Mesenteric fat pad (tissue), 1 donor: ENCODE measurements around the gene TMEM174. TPM values are rescaled to one million over a fixed set of nuclear protein-coding genes. Genes with fewer than 3 reads are reported as not detected.
A peak's percentile ranks its signal among the peaks of the same experiment; 100 is the strongest.
"Not testable (repeated sequence)": the region's sequence is repeated elsewhere in the genome, so short reads cannot be mapped to it uniquely, and the experiment has no call there.

Experiments used
- DNase-seq: peaks from one replicate; pipeline ENCODE4 v3.0.0-alpha.2; 2020; ENCODE audit warnings: low spot score
- total RNA-seq: library from RNA; stranded (reverse); fragmentation: NEBNext Ultra II Directional; extraction: Animal tissue kit (Norgen Biotek cat#: 25700); gene quantifications from one replicate; pipeline ENCODE4 v1.2.1, GENCODE V29; 2021
- donor health status: DM: yes; HTN: yes; CAD: no.

Gene TMEM174
- total RNA-seq, 1 donor from 2014 or later = not detected

DNA sequence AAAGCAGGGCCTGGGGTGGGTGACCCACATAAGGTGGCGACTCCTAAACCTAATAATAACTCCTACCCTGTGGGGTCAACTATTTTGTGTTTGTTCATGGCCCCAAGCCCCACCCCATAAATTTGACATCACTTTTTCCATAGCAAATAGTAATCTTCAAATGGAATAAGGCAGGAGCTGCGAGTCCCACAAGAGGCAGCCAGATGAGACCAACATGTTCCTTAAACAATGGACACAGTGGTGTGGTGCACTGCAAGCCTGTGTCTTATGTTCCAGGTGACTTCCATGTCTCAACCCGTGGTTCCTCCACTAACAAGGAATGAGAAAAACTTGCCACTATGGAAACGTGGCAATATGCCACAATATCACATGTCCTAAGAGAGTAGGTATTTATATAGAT, 20.6 kb downstream of the TMEM174 start:
- DNase-seq = no peak

DNA sequence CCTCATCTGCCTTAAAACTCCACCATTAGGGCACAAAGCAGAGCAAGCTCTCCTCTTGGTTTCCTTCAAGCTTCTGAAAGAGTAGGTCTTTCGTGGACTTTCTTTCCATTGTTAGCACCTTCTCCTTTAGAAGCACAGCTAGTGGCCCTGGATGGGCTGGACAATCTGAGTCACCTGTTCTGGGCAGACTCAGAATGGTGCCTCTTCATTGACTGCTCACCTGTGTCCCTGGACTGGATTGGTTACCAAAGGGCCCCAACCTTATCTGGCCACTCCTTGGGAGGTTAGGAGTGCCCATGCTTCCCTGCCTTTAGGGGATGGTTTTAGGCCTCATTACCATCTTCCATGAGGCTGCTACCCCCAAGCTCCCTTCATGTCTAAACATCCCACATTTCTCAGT, 23.2 kb downstream of the TMEM174 start:
- no peak for DNase-seq

DNA sequence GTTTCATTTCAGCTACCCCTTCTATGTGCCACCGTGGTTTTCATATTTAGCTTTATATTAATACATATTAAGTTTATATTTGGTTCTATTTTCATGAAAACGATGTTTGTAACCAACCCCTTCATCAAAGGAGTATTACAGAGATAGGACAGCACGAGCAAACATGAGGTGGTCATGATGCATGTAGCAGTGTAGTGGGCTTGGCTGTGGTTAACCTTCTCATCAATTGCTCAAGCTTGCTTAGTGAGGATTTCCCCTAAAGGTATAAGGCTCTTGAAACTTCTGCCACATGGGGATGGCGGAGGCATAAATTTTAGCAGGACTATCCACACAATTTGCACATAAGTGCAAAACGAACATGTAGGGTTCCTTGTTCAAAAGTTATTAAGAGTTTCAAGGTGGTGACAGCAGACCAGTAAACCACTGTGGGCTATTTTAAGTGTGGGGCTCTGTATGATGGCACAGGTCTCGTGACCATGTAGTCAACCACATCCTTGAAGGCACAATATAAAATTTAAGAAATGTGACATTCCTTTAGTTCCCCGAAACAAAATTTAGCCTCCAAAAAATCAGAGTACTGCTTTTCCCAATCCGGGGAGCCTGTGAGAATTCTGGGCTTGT, 24.8 kb downstream of the TMEM174 start:
- DNase-seq = no peak

DNA sequence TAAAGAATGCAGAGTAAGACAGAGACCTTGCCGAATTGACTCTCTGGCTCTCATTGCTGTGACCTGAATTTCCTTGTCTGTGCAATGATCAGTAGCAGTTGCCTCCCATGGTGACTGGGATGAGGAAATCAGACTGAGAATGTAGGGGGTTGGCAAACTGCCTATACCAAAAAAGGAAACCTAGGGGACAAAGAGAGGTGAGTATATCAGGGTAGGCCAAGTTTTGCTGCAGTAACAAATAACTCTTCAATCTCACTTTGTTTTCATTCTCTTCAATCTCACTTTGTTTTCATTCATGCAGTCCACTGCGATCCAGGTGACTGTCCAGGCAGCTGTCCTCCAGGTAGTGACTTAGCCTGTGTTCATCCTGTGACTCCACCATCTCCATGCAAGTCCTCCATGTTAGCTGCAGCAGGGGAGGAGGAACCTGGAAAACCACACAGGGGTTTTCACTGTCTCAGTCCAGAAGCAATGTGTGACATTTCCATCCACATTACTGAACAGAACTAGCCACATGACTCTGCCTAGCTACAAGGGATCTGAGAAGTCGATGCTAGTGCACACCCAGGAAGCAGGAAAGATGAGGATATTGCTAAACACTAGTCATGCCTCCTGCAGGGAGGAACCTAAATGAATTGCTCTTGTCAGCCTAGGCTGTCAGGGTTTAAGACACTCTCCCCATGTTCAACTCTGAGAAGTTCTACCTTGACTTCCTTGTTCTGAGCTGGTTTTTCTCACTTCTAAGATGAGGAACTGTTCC, 26.0 kb downstream of the TMEM174 start:
- no peak for DNase-seq

DNA sequence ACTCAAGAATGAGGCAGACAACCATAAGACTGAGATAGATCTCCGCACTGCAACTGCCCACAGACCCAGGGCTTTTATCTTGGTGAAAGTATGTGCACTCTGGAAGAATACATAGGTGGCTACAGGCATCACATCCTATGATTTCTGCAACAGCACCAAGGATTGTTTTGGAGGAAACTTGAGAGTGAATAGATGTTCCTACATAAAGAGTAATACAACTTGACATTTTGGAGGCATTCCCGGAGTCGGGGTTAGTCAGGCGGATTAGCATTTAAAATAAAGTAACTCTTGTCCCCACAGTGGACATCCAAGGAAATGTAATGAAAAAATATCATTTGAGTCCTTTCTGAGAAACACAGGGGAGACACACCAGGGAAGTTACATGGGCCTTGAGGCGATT, 26.7 kb downstream of the TMEM174 start:
- no peak for DNase-seq

DNA sequence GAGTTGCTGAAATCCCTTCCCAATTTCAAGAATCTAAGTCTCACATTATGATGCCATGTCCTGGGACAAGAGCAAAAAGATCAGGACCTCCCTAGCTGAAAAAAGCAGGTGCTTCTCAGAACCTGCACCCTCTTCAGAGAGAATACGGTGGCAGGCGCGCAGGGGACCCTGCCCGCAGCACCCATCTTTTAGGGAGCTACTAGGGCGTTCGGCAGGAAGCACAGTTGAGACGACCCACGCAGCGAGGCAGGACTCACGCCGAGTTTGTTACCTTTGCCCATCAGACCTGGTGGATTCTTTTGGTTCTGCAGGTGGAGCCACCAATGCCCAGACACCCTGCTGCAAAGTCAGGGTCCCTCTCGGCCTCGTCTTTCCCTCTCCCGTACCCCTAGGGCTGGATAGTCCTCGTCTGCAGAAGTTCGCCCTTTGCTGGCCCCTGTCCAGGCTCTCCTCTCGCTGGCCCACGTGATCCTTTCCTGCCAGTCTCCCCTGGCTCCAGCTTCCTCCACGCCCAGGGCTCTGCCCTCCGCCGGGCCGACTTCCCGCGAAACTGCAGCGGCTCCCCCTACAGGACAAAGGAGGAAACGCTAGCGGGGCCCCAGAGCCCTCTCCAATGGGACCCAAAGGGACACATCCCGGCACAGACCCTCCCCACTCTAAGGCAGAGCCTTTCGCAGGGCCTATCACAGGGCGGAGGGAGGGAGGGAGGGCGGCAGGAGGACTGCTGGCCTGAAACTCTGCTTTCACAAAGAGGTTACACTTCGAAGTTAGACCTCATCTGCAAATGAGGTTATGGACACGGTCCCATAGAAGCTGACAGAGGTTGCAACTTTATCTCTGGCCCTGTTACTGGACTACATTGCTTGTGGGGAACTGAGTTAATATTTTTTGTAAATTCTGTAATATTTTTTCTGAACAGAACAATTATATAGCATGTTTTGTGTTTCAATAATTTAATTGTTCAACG, 28.8 kb downstream of the TMEM174 start:
- peak; percentile 92 for DNase-seq

DNA sequence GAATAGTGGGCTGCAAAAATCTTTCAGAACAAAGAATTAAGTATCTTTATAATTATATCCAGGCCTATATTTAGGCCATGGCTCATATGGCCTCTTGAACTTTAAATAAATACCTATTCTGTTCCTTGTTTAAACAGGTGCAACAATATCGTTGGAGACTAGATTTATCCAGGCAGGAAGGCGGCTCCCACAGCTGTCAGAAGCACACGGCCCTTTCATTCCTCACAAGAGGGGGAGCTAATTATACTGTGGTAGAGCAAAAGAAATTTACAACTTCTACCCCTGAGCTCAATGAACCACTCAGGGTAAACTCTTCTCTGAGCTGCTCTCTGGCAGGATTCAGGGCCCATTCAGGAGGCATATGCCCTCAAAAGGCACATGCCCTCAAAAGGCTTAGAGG, 31.3 kb downstream of the TMEM174 start:
- no peak for DNase-seq

DNA sequence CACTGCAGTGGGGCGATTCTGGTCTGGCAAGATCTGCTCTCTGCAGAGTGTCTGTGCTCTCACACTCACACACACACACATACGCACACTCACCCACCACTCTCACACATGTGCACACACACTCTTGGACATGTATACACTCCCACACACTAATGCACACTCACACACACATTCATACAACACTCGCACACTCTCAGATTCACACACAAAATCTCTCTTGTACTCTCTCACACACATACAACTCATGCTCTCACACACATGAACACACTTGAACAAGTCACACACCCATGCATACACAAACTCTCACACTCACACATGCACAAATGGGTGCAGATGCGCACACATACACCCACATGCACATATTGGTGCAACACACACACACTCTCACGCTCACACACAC, 31.7 kb downstream of the TMEM174 start:
- no peak for DNase-seq

DNA sequence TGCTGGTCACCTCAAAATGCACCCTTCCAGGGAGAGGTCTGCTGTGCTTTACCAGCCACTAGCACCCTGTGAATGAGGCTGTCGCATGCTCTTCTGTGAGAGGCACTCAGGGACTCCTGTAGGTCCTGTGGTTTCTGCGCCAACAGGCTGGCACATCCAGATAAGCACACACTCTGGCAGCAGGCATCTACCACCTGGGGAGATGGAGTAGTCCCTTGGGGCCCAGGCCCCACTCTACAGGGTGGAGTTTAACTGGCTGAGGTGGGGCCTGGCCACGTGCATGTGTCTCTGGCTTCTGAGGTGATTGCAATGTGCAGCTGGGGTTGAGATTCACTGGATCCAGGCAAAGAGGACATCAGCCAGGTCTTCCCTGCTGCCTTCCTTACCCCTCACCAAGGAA, 32.3 kb downstream of the TMEM174 start:
- DNase-seq = no peak

DNA sequence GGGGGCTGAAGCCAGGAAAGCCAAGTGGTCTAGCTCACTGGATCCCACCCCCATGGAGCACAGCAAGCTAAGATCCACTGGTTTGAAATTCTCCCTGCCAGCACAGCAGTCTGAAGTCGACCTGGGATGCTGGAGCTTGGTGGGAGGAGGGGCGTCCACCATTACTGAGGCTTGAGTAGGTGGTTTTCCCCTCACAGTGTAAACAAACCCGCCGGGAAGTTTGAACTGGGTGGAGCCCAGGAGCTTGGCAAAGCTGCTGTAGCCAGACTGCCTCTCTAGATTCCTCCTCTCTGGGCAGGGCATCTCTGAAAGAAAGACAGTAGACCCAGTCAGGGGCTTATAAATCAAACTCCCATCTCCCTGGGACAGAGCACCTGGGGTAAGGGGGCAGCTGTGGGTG, 34.2 kb downstream of the TMEM174 start:
- not testable (repeated sequence) for DNase-seq

DNA sequence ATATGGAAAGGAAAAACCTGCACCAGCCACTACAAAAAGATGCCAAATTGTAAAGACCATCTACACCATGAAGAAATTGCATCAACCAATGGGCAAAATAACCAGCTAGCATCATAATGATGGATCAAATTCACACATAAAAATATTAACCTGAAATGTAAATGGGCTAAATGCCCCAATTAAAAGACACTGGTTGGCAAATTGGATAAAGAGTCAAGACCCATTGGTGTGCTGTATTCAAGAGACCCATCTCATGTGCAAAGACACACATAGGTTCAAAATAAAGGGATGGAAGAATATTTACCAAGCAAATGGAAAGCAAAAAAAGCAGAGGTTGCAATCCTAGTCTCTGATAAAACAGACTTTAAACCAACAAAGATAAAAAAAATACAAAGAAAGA, 36.1 kb downstream of the TMEM174 start:
- DNase-seq = not testable (repeated sequence)

DNA sequence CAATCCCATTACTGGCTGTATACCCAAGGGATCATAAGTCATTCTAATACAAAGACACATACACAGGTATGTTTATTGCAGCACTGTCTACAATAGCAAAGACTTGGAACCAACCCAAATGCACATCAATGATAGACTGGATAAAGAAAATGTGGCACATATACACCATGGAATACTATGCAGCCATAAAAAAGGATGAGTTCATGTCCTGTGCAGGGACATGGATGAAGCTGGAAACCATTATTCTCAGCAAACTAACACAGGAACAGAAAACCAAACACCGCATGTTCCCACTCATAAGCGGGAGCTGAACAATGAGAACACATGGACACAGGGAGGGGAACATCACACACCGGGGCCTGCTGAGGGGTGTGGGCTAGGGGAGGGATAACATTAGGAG, 39.7 kb downstream of the TMEM174 start:
- DNase-seq = not testable (repeated sequence)

DNA sequence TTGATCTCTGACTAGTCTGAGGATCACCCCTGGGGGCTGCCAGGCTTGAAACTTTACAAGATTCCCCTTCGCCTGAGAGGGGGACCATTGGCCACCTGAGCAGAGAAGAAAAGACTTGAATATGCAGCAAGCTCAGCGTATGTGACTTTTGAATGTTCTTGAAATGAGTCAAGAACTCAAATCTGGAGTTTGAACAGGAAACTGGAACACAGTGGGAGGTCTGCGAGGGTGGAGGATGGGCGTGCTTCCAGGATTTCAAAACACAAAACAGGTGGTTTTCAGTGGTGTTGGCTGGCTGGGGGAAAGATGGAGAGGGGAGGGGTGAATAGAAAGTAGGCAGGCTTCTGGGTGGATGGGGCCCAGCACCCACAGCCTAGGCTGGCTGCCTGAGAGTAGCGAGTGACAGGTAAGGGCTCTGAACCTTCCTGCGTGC, 40.6 kb downstream of the TMEM174 start:
- no peak for DNase-seq

DNA sequence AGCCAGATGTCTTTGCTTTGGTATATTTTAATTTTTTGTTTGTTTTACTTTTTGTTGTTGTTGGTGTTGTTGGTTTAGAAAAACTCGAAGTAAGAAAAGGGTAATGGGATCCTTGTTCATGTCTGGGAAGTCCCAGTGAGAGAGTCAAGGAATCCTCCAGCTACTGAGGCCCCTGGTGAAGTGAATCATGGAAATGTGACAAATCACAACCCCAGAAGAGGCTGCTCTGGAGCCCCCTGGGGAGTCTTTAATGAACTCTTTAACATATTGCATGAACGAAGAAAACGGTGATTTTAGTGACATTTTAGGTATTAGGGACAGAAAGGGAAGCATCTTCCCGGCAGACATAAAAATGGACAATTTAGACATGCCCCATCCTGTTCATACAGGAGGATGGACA, 41.3 kb downstream of the TMEM174 start:
- no peak for DNase-seq

DNA sequence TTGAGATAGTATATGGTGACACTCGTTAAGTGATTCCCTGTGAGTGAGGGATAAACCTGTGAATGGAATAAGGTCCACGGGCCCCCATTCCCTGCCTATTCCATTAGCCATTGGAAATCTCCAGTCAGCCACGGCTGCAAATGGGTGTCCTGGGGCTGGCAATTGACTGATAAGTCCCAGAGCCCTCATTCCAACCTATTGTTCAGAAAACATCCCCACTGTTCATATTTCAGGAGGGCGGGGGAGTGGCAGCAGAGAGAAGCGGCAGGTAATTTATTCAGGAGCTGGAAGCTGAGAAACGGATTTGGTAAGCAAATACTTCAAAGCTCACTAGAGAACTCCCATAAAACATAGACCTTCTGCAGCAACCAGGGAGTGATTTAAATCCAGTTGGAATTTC, 42.0 kb downstream of the TMEM174 start:
- DNase-seq = no peak

DNA sequence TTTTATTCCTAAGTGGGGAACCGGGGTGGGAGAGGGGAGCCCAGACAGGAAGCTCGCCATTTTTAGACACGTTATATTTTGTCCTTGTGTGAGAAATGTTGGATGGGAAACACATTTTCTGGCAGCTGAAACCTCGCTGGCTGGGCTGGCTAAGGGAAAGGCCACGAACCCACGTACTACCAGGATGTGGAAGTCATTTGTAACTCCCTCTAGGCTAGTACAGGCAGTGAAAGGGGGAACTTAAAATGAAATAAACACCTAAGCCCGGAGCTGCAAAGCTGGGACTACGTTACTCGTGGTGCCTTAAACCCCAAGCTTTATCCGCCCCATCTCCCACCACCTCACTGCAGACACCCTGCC, 42.5 kb downstream of the TMEM174 start:
- DNase-seq = no peak

DNA sequence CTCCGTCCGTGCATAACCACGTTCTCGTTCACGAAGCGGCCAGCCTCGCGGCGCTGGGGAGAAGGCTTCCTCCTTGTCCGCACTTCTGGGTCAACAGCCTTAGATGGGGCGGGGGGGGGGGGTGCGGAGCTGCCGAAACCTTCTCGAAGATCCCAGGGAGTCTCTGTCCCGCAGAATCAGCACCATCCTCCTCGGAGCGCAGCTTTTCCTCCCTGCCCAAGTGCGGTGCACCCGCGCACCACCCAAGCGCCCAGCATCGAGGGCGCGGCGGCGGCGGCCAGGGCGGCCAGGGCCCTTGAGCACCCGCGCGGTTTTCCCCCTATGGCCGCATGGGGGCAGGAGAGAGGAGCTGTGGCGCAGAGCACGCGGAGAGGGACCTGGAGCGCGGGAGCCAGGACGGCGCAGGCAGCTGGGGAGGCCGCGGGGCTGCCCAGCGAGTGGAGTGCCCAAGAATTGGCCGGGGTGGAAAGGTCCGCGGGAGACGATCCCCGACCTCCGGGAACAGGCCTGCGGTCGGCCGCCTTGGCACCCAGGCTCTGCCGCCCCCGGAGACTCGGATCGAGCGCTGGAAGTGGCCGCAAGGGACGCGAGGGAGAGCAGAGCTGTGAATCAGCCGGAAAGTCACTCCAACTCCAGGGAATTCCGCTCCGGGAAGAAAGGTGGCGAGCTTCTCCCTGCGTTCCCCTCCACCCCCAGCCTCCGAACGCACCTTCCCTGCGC, 43.1 kb downstream of the TMEM174 start:
- DNase-seq = peak; percentile 94

DNA sequence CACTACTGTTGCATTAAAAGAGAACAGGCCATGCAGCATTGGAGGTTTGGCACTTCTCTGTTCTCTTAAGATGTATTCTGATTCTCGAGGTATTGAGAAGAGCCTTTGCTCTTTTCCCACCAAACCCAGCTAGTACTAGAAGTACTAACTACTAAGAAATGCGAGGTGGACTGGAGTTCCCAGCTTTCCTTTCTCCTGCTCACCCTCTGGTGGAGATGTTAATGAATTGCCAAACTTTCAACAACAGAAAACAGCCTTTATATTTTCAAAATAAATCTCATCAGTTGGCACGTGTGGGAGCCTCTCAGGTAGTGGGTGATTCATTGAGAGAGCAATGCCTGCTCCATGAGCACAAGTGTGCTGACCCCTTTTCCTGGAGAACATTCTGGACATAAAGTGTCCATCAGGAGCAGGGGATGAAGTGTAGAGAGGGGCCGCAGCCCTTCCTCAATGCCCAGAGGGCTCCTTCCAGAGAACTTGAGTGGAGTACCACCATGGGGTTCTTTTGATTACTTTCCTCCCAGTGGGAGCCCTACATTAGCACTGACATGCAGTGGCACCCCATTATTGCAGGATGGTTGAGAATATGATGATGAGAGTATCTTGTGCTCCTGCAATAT, 45.7 kb downstream of the TMEM174 start:
- DNase-seq = no peak

DNA sequence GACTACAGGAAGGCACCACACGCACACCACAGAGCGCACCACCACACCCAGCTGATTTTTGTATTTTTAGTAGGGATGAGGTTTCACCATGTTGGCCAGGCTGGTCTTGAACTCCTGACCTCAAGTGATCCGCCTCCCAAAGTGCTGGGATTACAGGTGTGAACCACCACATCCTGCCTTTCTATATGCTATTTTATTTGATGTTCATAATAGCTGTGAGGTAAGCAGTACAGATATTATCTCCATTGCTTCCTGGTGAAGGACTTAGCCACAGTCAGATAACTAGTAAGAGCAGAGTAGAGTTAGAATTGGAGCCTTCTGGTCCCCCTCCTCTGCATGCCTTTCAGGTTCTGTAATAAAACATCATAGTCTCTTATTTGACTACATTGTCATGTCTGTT, 46.3 kb downstream of the TMEM174 start:
- not testable (repeated sequence) for DNase-seq

DNA sequence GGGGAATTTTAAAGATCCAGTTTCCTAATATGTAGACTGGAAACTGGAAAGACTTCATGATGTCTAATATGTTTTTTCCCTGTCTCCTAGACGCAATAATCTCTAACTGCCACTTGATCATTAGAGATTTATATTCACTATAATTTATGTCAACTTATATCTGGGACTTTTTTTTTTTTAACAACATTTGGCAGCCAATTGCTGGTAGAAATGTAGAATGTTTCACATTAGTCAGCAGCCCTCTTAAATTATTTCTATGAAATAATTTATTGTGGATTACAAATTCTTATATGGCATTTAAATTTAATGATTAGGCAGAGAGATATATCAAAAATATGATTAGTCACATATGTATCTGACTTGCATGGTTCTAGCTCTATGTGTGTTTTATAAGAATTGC, 48.2 kb downstream of the TMEM174 start:
- no peak for DNase-seq

DNA sequence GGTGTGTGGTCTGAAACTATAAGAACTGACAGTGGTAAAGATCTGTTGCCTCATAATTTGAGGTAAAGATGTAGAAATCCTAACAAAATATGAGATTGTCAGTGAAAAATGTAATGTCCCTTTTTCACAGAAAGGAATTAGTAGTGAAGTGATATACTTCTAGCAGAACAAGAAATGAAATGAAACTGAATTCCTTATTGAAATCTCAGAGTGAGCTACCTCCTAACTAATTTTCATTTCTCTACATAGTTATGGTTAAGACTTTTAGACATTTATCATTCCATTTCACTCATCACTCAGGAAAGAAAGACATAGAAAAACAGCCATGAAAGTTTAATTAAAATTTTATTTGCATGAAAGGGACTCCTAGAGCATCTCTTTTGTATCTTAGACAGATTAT, 48.7 kb downstream of the TMEM174 start:
- DNase-seq = no peak
